GM19452 (cell line): ENCODE data around the gene NDUFA8.

Source experiments
- ATAC-seq: cut with Tn5 transposase; IDR thresholded peaks from one replicate; pipeline ENCODE4 v1.9.1; 2021; ENCODE audit not compliant: unreplicated experiment

The NDUFA8 gene

DNA sequence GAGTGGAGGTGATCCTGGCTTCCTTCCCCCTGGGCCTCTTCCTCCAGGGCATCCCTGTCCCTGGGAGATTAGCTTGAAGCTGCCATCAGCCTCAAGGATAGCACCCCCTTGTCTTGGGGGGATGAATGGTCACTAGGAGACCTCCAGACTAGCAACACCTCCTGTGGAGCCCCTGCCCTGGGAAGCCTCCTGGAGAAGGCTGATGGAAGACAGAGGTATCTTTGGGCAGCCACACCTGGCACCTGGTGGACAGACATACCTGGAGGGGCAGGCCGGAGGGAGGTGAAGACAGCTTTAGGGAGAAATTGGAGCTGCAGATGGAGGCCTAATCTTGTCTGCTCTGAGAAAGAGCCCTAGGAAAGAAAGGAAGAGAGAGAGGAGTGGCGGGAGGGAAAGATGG is 57.4 kb downstream of the NDUFA8 start:
- ATAC-seq: no peak

DNA sequence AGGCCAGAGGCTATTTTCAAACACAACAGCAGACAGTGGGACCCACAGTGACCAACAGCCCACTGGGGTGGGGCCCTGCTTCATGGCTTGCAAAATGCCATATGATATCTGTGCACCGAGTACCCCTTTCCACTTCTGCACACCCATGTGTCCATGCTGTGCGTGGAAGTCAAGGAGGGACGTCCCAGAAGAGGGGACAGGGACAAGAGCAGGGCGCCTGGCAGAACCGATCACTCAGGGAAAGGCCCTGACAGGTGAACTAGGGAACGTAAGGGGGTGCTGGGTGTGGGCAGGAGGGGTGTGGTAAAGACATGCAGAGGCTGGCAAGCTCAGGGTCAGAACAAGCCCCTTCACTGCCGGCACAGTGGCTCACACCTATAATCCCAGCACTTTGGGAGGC is 58.8 kb downstream of the NDUFA8 start:
- no peak for ATAC-seq

DNA sequence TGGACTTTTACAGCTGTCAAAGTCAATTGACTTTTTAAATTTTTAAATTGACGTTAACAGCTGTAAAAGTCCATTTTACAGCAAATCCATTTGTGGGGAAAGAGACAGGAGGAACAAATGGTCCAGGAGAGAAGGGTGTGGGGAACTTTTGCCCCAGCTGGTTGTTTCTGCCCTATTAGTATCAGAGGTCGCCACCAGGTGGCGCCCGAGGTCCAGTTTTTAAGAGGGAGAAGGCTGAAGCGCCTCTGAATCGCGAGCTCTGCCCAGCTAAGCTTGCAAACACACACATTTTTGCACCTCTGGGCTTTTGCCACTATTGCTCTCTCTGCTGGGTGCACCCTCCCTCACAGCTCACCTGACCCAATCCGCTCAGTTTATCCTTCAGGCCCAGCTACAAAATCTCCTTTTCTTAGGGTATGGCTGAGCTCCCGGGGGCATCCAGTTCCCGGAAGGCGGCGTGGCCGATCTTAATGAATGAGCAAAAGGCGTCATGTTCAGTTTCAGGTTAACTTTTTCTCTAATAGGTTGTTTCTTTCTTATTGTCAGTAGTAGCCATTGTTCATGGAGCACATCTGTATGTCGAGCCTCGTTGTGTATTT is 60.2 kb downstream of the NDUFA8 start:
- ATAC-seq: peak; percentile 76

DNA sequence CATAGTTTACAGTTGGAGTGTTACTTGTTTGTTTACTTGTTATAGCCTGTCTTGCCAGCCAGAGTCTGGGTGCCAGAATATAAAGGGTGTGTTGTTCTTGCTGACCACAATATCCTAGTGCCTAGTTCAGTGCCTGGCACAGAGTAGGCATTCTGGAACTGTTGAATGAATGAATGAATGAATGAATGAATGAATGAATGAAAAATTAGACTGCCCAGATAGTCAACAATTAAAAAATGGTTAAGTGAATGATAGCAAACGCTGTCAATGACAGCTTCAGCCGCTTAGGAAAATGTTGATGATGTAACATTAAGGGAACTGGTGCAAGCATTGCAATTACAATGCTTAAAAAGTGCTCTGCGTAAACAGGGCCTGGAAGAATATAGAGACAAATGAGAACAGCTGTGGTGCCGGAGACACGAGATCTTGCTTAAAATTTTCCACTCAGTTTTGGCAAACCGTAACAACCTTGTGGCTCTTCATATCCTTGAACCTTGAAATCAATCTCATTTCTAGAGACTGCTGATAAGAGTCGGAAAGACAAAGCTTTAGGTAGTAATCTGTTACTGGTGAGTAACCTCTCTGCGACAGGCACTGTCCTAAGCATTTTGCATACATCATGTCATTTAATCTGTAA is 61.8 kb downstream of the NDUFA8 start:
- ATAC-seq: no peak

DNA sequence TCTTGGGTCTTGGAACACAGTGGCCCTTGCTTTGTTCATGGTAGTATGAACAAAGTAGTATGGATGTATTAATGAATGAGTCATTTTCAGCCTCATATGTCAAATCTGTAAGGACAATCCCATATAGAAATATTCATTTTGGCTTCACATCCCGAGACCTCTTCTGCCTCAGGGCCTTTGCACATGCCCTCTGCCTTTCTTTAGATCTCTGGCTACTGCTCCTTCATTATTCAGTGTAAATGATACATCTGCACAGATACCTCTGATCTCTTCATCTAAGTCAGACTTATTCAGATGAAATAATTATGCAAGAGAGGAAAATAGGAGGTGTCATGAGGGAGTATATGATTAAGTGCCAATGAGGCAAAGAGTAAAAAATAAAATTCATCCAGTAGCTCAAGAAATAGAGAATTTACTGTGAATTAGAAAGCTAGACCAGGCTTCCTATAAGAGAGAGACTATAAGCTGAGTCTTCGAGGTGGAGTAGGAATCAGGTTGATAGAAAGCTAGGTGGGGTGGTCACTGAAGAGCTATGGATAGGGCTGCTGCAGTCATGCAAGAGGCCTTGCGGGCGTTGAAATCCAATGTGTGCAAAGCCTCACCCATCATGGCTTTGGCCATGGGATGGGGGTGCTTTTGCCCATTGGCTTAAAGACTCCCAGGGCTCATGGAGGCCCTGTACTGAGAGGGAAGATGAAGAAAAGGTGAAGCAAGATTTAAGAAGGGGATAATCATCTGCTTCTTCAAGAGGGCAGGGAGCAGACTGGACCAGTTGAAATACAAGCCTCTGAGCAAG is 62.8 kb downstream of the NDUFA8 start:
- ATAC-seq: no peak

DNA sequence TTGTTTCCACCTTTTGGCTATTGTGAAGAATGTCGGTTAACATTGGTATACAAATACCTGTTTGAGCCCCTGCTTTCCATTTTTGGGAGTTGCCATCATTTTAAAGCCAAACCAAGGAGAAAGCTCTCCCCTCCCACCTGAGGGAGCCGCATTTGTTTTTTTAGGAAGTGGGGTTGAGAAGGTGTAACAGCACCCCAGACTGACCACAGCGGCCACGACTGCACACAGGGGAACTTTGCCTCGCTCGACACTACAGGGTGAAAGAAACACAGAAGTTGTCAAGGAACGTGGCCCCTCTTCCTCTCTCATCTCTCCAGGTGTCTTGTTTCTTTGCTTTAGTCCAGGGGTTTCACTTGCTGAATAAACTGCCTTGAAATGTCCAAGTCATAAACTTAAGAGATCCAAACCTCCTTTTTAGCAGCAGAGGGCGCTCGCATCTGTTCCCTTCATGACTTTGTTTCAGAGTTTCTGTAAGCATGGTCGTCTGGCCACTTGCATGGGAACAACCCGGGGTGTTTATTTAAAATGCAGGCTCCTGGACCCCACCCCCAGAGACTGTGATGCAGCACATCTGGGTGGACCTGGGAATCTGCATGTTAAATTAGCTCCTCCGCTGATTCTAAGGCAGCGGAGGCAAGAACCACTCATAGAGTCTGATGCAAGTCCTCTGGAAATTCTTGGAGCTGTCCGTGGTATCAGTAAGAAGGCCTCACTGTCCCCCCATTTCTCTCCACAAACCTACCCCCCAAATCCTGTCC is 64.4 kb downstream of the NDUFA8 start:
- no peak for ATAC-seq
